ENCODE measurements around the gene SLC25A46. TPM values are rescaled to one million over a fixed set of nuclear protein-coding genes. Genes with fewer than 3 reads are reported as not detected.

SLC25A46 gene
- total and polyA plus RNA-seq, 2 of the 8 experiments (the other 6 are each of a cell fraction or from before 2014, with no cell fraction given), result 10.6 to 21.7 TPM

DNA sequence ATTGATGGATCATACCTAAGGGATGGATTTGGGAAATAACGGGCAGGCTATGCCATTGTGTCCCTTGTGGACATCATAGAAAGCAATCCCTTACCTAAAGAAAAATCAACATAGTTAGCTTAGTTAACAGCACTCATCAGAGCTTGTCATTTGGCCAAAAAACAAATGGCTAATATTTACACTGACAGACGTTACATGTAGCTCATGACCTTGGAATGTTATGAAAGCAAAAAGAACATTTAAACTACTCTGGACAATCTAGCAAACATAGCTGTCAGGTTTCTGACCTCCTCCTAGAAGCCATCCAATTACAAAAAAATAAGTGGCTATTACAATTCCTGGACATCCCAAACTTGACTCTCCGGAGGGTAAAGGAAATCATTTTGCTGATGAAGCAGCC lies 36.1 kb upstream of the SLC25A46 start:
- Histone ChIP-seq H3K56ac (replicated peaks; ENCODE audit: insufficient read length, low read depth, low read length) (no peak overlapping the region), H2AFZ (ENCODE audit: low read length) (no peak overlapping the region), H2BK12ac (ENCODE audit: low read depth, low read length) (no peak overlapping the region), H3K4me1 (replicated peaks in 1 of 4; ENCODE audit: control insufficient read depth in 3 of 4, insufficient read depth in 4 of 4, low read length in 3 of 4) (no peaks in the 10 kb centered on the region), H3K79me2 (ENCODE audit: control insufficient read depth in 1 of 2, insufficient read depth in 2 of 2, low read length in 2 of 2) (no peaks in the 10 kb centered on the region), H3K36me3 (ENCODE audit: control insufficient read depth in 2 of 4, insufficient read depth in 4 of 4, low read length in 3 of 4) (no peaks in the 10 kb centered on the region), H3K9ac (replicated peaks in 1 of 4; ENCODE audit: extremely low read depth in 1 of 4, low read depth in 3 of 4, low read length in 3 of 4) (no peak overlapping the region), H3K4me3 (ENCODE audit: extremely low read depth in 1 of 4, insufficient read depth in 2 of 4, low read depth in 3 of 4, low read length in 4 of 4) (no peak overlapping the region), H3K23me2 (ENCODE audit: low read depth, low read length) (no peaks in the 10 kb centered on the region), H2AK5ac (ENCODE audit: low read depth, low read length) (no peak overlapping the region), H3K9me3 (ENCODE audit: insufficient read depth in 2 of 2, low read depth in 1 of 2, low read length in 1 of 2) (no peaks in the 10 kb centered on the region), H3K23ac (ENCODE audit: insufficient read length) (no peak overlapping the region), H3K79me1 (ENCODE audit: low read depth, low read length) (no peaks in the 10 kb centered on the region), H2BK5ac (ENCODE audit: low read depth, low read length) (no peak overlapping the region), H4K91ac (replicated peaks; ENCODE audit: insufficient read length, low read length) (no peak overlapping the region), H2BK15ac (ENCODE audit: low read length) (no peak overlapping the region), H3K4ac (replicated peaks; ENCODE audit: insufficient read length, low read depth, low read length) (no peak overlapping the region), H3K27ac (ENCODE audit: low read depth, low read length) (no peak overlapping the region), H3K14ac (ENCODE audit: insufficient read length) (no peak overlapping the region), H3K27me3 (replicated peaks in 1 of 4; ENCODE audit: control insufficient read depth in 3 of 4, extremely low read depth in 1 of 4, insufficient read depth in 3 of 4, low read length in 3 of 4) (no peaks in the 10 kb centered on the region; a peak in 1 of 7 replicates), H3K4me2 (ENCODE audit: insufficient read depth in 1 of 2, low read depth in 2 of 2, low read length in 2 of 2) (no peak overlapping the region), H2BK120ac (replicated peaks; ENCODE audit: low read depth, low read length) (no peak overlapping the region), H4K5ac (ENCODE audit: insufficient read length, low read depth, low read length) (no peak overlapping the region), H3K18ac (ENCODE audit: extremely low read depth, low read length) (no peak overlapping the region), H2BK20ac (ENCODE audit: low read length) (no peak overlapping the region), H4K8ac (ENCODE audit: extremely low read depth, insufficient read depth, low read length) (no peak overlapping the region), H4K20me1 (replicated peaks in 1 of 2; ENCODE audit: control insufficient read depth in 1 of 2, insufficient read depth in 2 of 2, low read length in 2 of 2) (no peaks in the 10 kb centered on the region)
- ChIA-PET CTCF (ENCODE audit: partially characterized antibody) (interaction anchor here (0.8 to 1.9 kb wide), 5 partner anchors 14 to 261 kb away, joined by 3 to 6 read pairs (median 3); no protein-coding TSS in a partner anchor), POLR2A (ENCODE audit: partially characterized antibody) (no interaction called here)
- WGBS, 2 experiments (ENCODE audit: extremely low coverage in 1 of 2, insufficient coverage in 1 of 2, insufficient read length in 1 of 2, insufficient replicate concordance in 2 of 2, low coverage in 1 of 2, low lambda C conversion rate in 2 of 2, missing lambda C conversion rate in 1 of 2), result 90% methylated on average over 3 of the region's 3 CpGs; no CpG with 5 or more reads in 1 of the 2 experiments
- no peak for FAIRE-seq
- DNase-seq (ENCODE audit: low read depth in 1 of 2, low spot score in 2 of 2), result no peak
- TF ChIP-seq POLR2AphosphoS5 (IDR thresholded peaks at IDR 0.05; ENCODE audit: low read depth, low read length), result no peak
- no peak for TF ChIP-seq RNF2 (IDR thresholded peaks at IDR 0.05; ENCODE audit: borderline replicate concordance, low read depth, low read length, missing control alignments, poor library complexity, severe bottlenecking)
- TF ChIP-seq KDM5A (IDR thresholded peaks at IDR 0.05; ENCODE audit: low read length), result no peak
- TF ChIP-seq RAD21 (IDR thresholded peaks at IDR 0.05 in 1 of 2, conservative IDR thresholded peaks at IDR 0.05 in 1 of 2; ENCODE audit: low read depth in 2 of 2, low read length in 2 of 2), result no peak
- TF ChIP-seq CBX8 (IDR thresholded peaks at IDR 0.05; ENCODE audit: borderline replicate concordance, low read depth, low read length), result no peak
- TF ChIP-seq SAP30 (IDR thresholded peaks at IDR 0.05; ENCODE audit: insufficient read depth, insufficient replicate concordance, low read length), result no peak
- no peak for TF ChIP-seq GABPA (IDR thresholded peaks at IDR 0.05; ENCODE audit: borderline replicate concordance, insufficient read depth, low read length)
- TF ChIP-seq CREB1 (IDR thresholded peaks at IDR 0.05), result no peak
- no peak for TF ChIP-seq BCL11A (IDR thresholded peaks at IDR 0.05; ENCODE audit: low read depth in 2 of 2, low read length in 2 of 2)
- no peak for TF ChIP-seq SRF (IDR thresholded peaks at IDR 0.05; ENCODE audit: low read depth, low read length)
- TF ChIP-seq ZNF274 (IDR thresholded peaks at IDR 0.05; ENCODE audit: borderline replicate concordance, extremely low read depth, low read length), result no peak
- no peak for TF ChIP-seq SP1 (IDR thresholded peaks at IDR 0.05; ENCODE audit: low read depth, low read length)
- TF ChIP-seq POU5F1 (IDR thresholded peaks at IDR 0.05; ENCODE audit: low read depth, low read length), result no peak
- TF ChIP-seq SP2 (IDR thresholded peaks at IDR 0.05; ENCODE audit: low read length), result no peak
- TF ChIP-seq TEAD4 (IDR thresholded peaks at IDR 0.05; ENCODE audit: low read depth, low read length), result no peak
